ENCODE data around the gene CD247. TPM values are rescaled to one million over a fixed set of nuclear protein-coding genes. Genes with fewer than 3 reads are reported as not detected.

Gene CD247
- total RNA-seq, 4 donors from 2014 or later, result 1.3 to 3.1 (median 1.4) TPM

DNA sequence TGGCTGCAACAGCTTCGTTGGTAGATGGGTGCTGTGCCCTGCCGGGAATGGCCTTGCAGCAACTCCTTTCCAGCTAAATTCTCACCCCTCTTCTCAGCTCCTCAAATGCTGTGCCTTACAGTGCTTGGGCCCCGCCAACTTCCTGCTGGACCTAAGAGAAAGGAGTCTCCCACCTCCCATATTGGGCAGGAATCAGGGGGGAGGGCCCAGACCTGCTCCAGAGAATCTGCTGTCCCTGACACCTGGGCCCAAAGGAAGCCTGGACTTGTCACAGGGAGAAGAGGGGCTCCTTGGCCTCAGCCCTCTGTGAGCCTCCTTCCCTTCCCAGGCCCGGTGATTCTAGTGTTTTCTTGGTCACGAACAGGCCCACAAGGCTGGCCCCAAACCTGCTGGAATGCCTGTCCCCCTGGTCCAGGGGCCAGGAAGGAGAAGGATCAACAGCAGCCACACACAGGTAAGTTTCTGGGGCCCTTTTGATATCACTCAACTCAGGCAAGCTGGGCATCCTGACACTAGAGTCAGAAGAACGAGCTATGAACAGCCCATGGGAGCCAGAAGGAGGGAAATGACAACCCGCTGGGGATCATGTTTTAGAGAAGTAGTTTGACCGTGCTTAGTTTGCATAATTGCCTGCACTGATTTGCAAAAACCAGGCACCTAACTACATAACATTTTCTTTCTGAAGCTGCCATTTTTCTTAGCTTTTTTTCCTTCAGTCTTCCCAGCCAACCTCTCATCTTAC lies 86.2 kb downstream of the CD247 start:
- Histone ChIP-seq H3K36me3 (no peaks in the 10 kb centered on the region), H3K9me3 (no peaks in the 10 kb centered on the region), H3K4me3 (replicated peaks in 1 of 3) (no peak overlapping the region), H3K4me1 (no peaks in the 10 kb centered on the region), H3K27ac (no peak overlapping the region), H3K27me3 (no peaks in the 10 kb centered on the region)
- TF ChIP-seq, protein P1, sequence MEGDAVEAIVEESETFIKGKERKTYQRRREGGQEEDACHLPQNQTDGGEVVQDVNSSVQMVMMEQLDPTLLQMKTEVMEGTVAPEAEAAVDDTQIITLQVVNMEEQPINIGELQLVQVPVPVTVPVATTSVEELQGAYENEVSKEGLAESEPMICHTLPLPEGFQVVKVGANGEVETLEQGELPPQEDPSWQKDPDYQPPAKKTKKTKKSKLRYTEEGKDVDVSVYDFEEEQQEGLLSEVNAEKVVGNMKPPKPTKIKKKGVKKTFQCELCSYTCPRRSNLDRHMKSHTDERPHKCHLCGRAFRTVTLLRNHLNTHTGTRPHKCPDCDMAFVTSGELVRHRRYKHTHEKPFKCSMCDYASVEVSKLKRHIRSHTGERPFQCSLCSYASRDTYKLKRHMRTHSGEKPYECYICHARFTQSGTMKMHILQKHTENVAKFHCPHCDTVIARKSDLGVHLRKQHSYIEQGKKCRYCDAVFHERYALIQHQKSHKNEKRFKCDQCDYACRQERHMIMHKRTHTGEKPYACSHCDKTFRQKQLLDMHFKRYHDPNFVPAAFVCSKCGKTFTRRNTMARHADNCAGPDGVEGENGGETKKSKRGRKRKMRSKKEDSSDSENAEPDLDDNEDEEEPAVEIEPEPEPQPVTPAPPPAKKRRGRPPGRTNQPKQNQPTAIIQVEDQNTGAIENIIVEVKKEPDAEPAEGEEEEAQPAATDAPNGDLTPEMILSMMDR (IDR thresholded peaks at IDR 0.05), result no peak
- no peak for TF ChIP-seq POLR2A (IDR thresholded peaks at IDR 0.05)
- intact Hi-C loops (cut with DNase I), result no loop called here
- no peak for DNase-seq
- 89 to 91% methylated on average over 8 of the region's 8 CpGs for WGBS, 2 donors

DNA sequence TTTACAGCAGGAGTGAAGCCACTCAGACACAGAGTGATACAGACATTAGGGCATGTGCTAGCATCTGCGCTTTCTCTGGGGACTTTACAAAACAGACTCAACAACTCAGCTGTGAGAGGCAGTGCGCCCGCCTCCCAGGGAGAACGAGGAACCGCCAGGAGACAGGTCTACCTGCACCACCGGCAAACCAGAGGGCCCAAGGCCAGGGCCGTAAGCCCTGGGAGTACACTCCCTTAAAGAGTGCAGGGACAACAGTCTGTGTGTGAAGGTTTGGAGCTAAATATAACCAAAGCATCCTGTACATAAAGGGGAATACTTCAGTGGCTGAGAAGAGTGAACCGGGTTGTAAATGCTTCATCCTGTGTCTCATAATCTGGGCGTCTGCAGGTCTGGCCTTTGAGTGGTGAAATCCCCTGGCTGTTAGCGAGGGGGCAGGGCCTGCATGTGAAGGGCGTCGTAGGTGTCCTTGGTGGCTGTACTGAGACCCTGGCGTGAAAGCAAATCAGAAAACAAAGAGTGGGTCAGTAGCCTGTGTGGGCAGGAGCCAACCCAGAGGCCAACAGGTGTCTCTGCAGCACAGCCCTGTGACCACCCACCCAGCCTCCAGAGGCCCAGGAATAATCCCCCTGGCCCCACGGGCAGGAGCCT lies 86.9 kb downstream of the CD247 start:
- DNase-seq, result no peak
- Histone ChIP-seq H3K4me1 (no peaks in the 10 kb centered on the region), H3K36me3 (no peaks in the 10 kb centered on the region), H3K4me3 (replicated peaks in 1 of 3) (no peak overlapping the region), H3K27me3 (no peaks in the 10 kb centered on the region), H3K27ac (no peak overlapping the region), H3K9me3 (no peaks in the 10 kb centered on the region)
- no peak for TF ChIP-seq POLR2A (IDR thresholded peaks at IDR 0.05)
- TF ChIP-seq, protein P1 (IDR thresholded peaks at IDR 0.05), result no peak
- WGBS, 2 donors, result 82 to 84% methylated on average over 14 of the region's 14 CpGs
- intact Hi-C loops (cut with DNase I), result no loop called here

DNA sequence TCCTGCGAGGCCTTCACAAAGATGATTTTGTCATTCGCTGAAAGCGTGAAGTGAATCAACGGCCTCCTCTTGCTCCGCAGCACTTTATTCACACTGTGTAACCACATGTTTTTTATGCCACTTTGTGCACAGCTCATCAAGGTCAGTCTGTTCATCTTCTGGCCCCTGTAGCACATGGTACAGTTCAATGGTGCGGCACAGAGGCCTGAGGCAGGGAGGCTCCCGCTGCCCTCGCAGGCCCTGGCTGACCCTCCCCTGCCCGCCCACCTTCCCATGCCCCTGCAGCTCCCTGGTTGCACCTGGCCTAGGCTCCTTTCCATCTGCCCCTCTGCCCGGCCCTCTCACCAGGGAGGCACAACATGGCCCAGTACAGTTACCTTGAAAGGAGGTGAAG lies 87.5 kb downstream of the CD247 start:
- TF ChIP-seq, protein P1 (IDR thresholded peaks at IDR 0.05), result no peak
- TF ChIP-seq POLR2A (IDR thresholded peaks at IDR 0.05), result no peak
- intact Hi-C loops (cut with DNase I), result no loop called here
- 82 to 86% methylated on average over 10 of the region's 10 CpGs for WGBS, 2 donors

DNA sequence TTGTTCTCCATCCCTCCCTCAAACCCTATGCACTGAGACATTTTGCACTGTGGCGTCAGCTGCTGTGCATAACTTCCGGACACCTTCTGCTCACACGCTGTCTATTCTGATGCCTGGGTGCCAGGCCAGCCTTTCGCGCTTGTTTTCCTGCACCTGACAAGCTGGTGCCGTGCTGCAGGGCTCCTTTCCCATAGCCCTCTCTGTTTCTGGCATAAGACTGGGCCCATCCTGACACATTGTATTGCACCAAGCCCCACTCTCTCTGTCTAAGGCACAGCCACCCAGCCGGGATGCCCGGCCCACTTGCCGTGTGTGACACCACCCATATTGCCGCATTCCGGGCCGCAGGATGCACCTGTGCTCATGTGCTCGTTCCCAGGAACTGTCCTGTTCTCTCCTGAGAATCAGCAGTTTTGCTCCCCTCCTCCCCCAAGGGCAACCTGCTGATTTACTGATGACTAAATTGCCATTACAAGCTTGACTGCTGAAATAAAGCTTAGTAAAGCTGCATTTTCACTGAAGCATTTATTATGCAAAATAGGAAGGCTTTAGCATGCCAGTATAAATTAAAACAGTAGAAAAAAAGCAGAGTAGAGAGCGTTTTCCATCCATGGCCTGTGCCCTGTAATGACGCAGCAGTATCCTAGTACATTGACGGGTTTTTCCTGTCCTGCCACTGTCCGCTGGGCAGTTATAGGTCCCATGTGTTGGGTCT lies 88.0 kb downstream of the CD247 start:
- Histone ChIP-seq H3K27me3 (no peaks in the 10 kb centered on the region), H3K27ac (no peak overlapping the region), H3K4me3 (replicated peaks in 1 of 3) (no peak overlapping the region), H3K9me3 (no peaks in the 10 kb centered on the region), H3K4me1 (no peaks in the 10 kb centered on the region), H3K36me3 (no peaks in the 10 kb centered on the region)
- intact Hi-C loops (cut with DNase I), result no loop called here
- WGBS, 2 donors, result 85 to 92% methylated on average over 17 of the region's 17 CpGs
- TF ChIP-seq, protein P1 (IDR thresholded peaks at IDR 0.05), result no peak
- TF ChIP-seq POLR2A (IDR thresholded peaks at IDR 0.05), result no peak
- no peak for DNase-seq

More for the DNA sequence above, 87.5 kb downstream of the CD247 start:
- Histone ChIP-seq H3K4me1 (no peaks in the 10 kb centered on the region), H3K27me3 (no peaks in the 10 kb centered on the region), H3K27ac (no peak overlapping the region), H3K4me3 (replicated peaks in 1 of 3) (no peak overlapping the region), H3K36me3 (no peaks in the 10 kb centered on the region), H3K9me3 (no peaks in the 10 kb centered on the region)
- no peak for DNase-seq

DNA sequence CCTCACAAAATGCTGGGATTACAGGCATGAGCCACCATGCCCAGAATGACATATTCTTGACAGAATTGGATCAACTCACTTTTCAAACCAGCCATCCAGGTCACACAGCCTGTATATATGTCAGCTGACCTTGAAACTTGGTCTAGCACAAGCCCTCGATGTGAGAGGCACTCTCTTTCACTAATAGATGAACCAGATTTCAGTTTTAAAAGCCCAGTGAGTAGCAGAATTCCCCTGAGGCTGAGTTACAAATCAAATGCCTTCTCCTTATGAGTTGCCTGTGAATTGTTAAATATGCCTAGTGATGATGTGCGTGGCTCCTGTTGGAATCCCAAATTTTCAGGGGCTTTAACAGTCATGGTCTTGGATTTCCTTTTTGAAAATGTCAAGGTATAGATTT lies 88.7 kb downstream of the CD247 start:
- H3K4me1 ChIP-seq, result no peaks in the 10 kb centered on the region
- 60 to 100% methylated on average over 1 to 2 of the region's 2 CpGs for WGBS, 2 donors
- H3K4me3 ChIP-seq (replicated peaks in 1 of 3), result no peak overlapping the region
- DNase-seq, result no peak
- no peaks in the 10 kb centered on the region for H3K27me3 ChIP-seq
- no peak overlapping the region for H3K27ac ChIP-seq
- TF ChIP-seq, protein P1 (IDR thresholded peaks at IDR 0.05), result no peak
- no peak for TF ChIP-seq POLR2A (IDR thresholded peaks at IDR 0.05)
- H3K9me3 ChIP-seq, result no peaks in the 10 kb centered on the region
- intact Hi-C loops (cut with DNase I), result no loop called here
- H3K36me3 ChIP-seq, result no peaks in the 10 kb centered on the region

All from thyroid gland (tissue), 4 donors.